ENCODE measurements around the gene FRMD3. TPM values are rescaled to one million over a fixed set of nuclear protein-coding genes. Genes with fewer than 3 reads are reported as not detected.

FRMD3 gene
- total RNA-seq, 4 donors from 2014 or later = 6.1 to 47.1 (median 11.5) TPM

DNA sequence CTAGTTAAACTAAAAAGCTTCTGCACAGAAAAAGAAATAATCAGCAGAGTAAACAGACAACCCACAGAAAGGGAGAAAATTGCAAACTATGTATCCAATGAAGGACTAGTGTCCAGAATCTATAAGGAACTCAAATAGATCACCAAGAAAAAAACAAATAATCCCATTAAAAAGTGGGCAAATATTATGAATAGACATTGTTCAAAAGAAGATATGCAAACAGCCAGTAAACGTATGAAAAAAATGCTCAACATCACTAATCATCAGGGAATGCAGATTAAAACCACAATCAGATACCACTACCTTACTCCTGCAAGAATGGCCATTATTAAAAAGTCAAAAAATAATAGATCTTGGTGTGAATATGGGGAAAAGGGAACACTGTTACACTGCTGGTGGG is 119.9 kb downstream of the FRMD3 start:
- ATAC-seq (ENCODE audit: low FRiP score) (no peak), DNase-seq (ENCODE audit: low spot score) (no peak)
- no peak for TF ChIP-seq CTCF (IDR thresholded peaks at IDR 0.05)

DNA sequence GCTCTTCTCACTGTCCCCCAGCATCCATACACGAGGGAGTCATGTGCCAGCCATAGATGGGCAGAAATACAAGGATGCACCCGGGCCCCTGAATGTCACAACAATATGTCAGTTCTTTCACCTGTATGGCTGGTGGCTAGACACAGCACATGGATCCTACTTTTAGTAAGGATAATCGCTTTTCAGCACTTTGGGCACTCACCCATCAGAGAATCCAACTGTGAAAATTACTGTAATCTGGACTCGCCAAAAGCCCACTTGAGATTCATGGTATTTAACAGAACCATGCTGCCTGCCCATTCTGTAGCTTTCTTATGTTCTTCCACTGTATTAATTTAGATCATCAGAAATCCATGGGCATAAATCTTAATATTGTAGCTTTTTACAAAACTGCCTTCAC is 124.8 kb downstream of the FRMD3 start:
- DNase-seq (ENCODE audit: low spot score) (no peak), ATAC-seq (ENCODE audit: low FRiP score) (no peak)
- TF ChIP-seq CTCF (IDR thresholded peaks at IDR 0.05) = no peak

GRCh38 chr9:83410701-83411100 is 127.5 kb downstream of the FRMD3 start:
- no peak for TF ChIP-seq CTCF (IDR thresholded peaks at IDR 0.05)
- DNase-seq (ENCODE audit: low spot score) (no peak), ATAC-seq (ENCODE audit: low FRiP score) (no peak)

DNA sequence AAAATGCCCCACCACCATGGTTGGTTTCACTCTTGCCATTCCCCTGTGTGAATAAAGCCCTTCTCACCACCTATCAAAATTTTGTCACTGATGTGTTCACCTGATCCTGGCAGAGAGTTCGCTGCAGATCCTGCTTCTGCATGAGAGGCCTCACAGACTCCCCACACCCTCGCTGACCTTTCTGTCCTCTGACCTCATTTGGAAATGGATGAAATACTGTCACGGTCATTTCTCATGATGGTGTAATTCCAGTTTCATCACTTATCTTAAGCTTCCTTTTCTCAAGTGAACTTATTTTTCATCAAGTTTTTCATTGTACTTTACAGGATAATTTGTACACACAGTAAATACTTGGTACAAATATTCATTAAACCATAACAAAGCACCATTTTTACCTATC is 131.3 kb downstream of the FRMD3 start:
- DNase-seq (ENCODE audit: low spot score) (no peak), ATAC-seq (ENCODE audit: low FRiP score) (no peak)
- TF ChIP-seq CTCF (IDR thresholded peaks at IDR 0.05) = no peak

- no peak for ATAC-seq (ENCODE audit: low FRiP score)
- TF ChIP-seq CTCF (IDR thresholded peaks at IDR 0.05) = no peak
- DNase-seq (ENCODE audit: low spot score) = no peak
Measured at GRCh38 chr9:83405759-83406158, 132.4 kb downstream of the FRMD3 start.

DNA sequence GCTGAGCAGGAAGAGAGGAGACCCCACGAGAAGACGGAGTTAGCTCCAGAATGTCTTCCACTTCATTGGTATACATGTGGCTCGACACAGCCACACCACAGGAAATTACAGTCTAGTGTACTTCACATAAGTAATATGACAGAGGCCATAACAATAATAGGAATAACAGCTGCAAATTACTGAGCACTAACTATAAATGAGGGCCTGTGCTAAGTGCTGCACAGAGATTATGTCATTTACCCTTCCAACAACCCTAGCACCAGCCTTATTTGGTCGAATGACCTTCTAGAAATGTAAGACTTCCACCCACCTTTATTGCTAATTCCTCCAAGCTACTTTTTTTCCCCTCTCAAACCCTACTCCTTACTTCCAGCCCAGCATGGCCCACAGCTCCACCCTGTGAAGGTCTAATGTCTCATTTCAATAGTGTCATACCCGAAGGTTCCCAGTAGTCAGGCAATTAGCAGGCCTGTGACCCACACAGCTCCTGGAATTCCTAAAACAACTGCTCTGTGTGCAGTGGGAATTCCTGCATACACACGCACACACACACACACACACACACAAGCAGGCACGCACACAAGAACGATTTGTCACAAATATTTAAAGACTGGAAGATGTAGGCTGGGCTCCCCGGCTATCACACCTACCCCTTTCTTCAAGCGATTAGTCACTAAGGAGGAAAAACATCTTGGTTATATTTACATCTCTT is 134.5 kb downstream of the FRMD3 start:
- TF ChIP-seq CTCF (IDR thresholded peaks at IDR 0.05) = no peak
- no peak for DNase-seq (ENCODE audit: low spot score)
- ATAC-seq (ENCODE audit: low FRiP score) = no peak

GRCh38 chr9:83401328-83401900 is 136.8 kb downstream of the FRMD3 start:
- TF ChIP-seq CTCF (IDR thresholded peaks at IDR 0.05) = no peak
- ATAC-seq (ENCODE audit: low FRiP score) (no peak), DNase-seq (ENCODE audit: low spot score) (no peak)

Measured in omental fat pad (tissue), 4 donors.